HepG2 (cell line): ENCODE results near the gene AGPAT3. TPM values are rescaled to one million over a fixed set of nuclear protein-coding genes. Genes with fewer than 3 reads are reported as not detected.

Experiments used
- ATAC-seq: fragments of 200-7000 bp; cut with Tn5 transposase; 3 replicates; pipeline ENCODE4 v1.9.1; 2020; ENCODE audit warnings: mild to moderate bottlenecking, moderate library complexity
- BruUV-seq: library from RNA; stranded (reverse); fragments of 400-500 nt; replicated peaks from 2 replicates; lab custom pipeline; 2021; lab: Mats Ljungman, UMichigan
- CTCF ChIA-PET: fragments of 300-600 bp; formaldehyde crosslinking; extraction: SDS; loops from one replicate; lab custom pipeline; 2021; ENCODE audit warnings: low total read pairs, inconsistent platforms, low intra/inter-chr PET ratio; lab: Yijun Ruan, JAX
- POLR2A ChIA-PET: fragments of 350-600 bp; sonication (Branson Sonifier 250); formaldehyde crosslinking; loops from one replicate; lab custom pipeline; 2020; ENCODE audit warnings: antibody characterized with exemption, inconsistent platforms; lab: Yijun Ruan, JAX
- DNase-seq: peaks from one replicate; pipeline ENCODE4 v3.0.0-alpha.2; 2015; ENCODE audit warnings: low spot score
- FAIRE-seq: peaks from 3 replicates; lab custom pipeline; 2011; peaks lifted over from hg19 to GRCh38; lab: Jason Lieb, UNC
- H2AFZ ChIP-seq: one replicate; pipeline ENCODE4 v1.6.1; 2011; ENCODE audit warnings: low read length, inconsistent platforms
- H3K27ac ChIP-seq: fragments of 300-600 bp; 3 replicates; pipeline ENCODE4 v1.8.0; 2011; ENCODE audit warnings: mixed run types, mild to moderate bottlenecking, mixed read lengths, low read length, inconsistent platforms; ENCODE audit not compliant: insufficient read depth; ENCODE audit errors: extremely low read length
- H3K27me3 ChIP-seq, 2 experiments: fragments of 200-600 bp in 1 of 2; 2 replicates in 1 of 2; 3 replicates in 1 of 2; pipeline versions ENCODE4 v1.6.0 to v1.8.0; 2011; ENCODE audit warnings: low read length in 2 of 2, mild to moderate bottlenecking in 2 of 2, moderate library complexity in 2 of 2, inconsistent platforms in 1 of 2; ENCODE audit not compliant: insufficient read depth in 2 of 2, control insufficient read depth in 1 of 2
- H3K36me3 ChIP-seq, 2 experiments: fragments of 200-600 bp in 1 of 2; replicated peaks in 1 of 2; 2 replicates in 1 of 2; 3 replicates in 1 of 2; pipeline versions ENCODE4 v1.5.1 to v1.8.0; 2011; ENCODE audit warnings: low read length in 2 of 2, inconsistent platforms in 1 of 2; ENCODE audit not compliant: insufficient read depth in 2 of 2, control insufficient read depth in 1 of 2
- H3K4me1 ChIP-seq: 2 replicates; pipeline ENCODE4 v1.5.1; 2012; ENCODE audit warnings: low read length, inconsistent platforms; ENCODE audit not compliant: insufficient read depth
- H3K4me2 ChIP-seq: 2 replicates; pipeline ENCODE4 v1.6.0; 2011; ENCODE audit warnings: low read depth, low read length, inconsistent platforms
- H3K4me3 ChIP-seq, 3 experiments: fragments of 200-600 bp in 1 of 3; sonication (generic), shearing (Covaris generic) in 1 of 3; replicated peaks in 1 of 3; 2 replicates each; pipeline ENCODE4 v1.5.1; 2011 to 2016; ENCODE audit warnings: low read length in 3 of 3, inconsistent platforms in 2 of 3, low read depth in 2 of 3, mild to moderate bottlenecking in 2 of 3, control low read depth in 1 of 3, mixed read lengths in 1 of 3; ENCODE audit not compliant: insufficient read depth in 1 of 3
- H3K79me2 ChIP-seq: one replicate; pipeline ENCODE4 v1.6.1; 2011; ENCODE audit warnings: low read length, inconsistent platforms; ENCODE audit not compliant: insufficient read depth
- H3K9ac ChIP-seq: 2 replicates; pipeline ENCODE4 v1.6.0; 2011; ENCODE audit warnings: mild to moderate bottlenecking, low read depth, low read length, inconsistent platforms; ENCODE audit not compliant: insufficient read depth
- H3K9me3 ChIP-seq: 2 replicates; pipeline ENCODE4 v1.5.1; 2012; ENCODE audit warnings: mild to moderate bottlenecking, low read length
- H4K20me1 ChIP-seq: 2 replicates; pipeline ENCODE4 v1.6.0; 2011; ENCODE audit warnings: inconsistent platforms, mild to moderate bottlenecking, low read length, moderate library complexity; ENCODE audit not compliant: insufficient read depth
- SNAPC4 ChIP-seq: sonication (generic); formaldehyde crosslinking; IDR thresholded peaks from 2 replicates; pipeline ENCODE4 v1.4.0; 2020; ENCODE audit warnings: mild to moderate bottlenecking, missing genetic modification reagents
- SOX5 ChIP-seq: IDR thresholded peaks from 2 replicates; pipeline ENCODE4 v1.6.1; 2016; ENCODE audit warnings: borderline replicate concordance
- SRSF9 ChIP-seq: fragments of 200-400 bp; formaldehyde crosslinking; IDR thresholded peaks from 2 replicates; pipeline ENCODE4 v1.6.1; 2018; ENCODE audit warnings: borderline replicate concordance, mild to moderate bottlenecking, low read depth, low read length; ENCODE audit not compliant: insufficient read depth, poor library complexity, severe bottlenecking
- YEATS4 ChIP-seq: sonication (generic); formaldehyde crosslinking; IDR thresholded peaks from 2 replicates; pipeline ENCODE4 v1.4.0; 2020; ENCODE audit warnings: missing genetic modification reagents, borderline replicate concordance
- ZFX ChIP-seq: sonication (generic); formaldehyde crosslinking; IDR thresholded peaks from 2 replicates; pipeline ENCODE4 v1.4.0; 2020; ENCODE audit warnings: mild to moderate bottlenecking, low read depth, missing genetic modification reagents, moderate library complexity
- WGBS: methylation state at CpG from one replicate; pipeline ENCODE4 v1.1.6; 2017; ENCODE audit warnings: low lambda C conversion rate; 5-methylcytosine and 5-hydroxymethylcytosine counted together
- in situ Hi-C: cut with HindIII; loops from 2 replicates; pipeline ENCODE4 v1.10.0; 2017; ENCODE audit warnings: low pct_unique_long_range_greater_than_20kb; ENCODE audit not compliant: extremely low pct_ligation_motif_present
- intact Hi-C: fragments of 100-400 bp; cut with micrococcal nuclease; formaldehyde crosslinking; loops from one replicate; pipeline ENCODE4 v1.10.0; 2022; ENCODE audit not compliant: unreplicated experiment
- polyA plus RNA-seq, 8 experiments: library from polyadenylated mRNA; depleted of rRNA in 3 of 8; stranded (reverse) in 7 of 8; unstranded in 1 of 8; fragments of >200 nt; fragmentation: Illumina TruSeq in 4 of 8; extraction: Trizol in 4 of 8; gene quantifications; 2 replicates each; pipeline versions ENCODE4 v1.2.1 to v1.2.3, GENCODE V29; 2011 to 2016; ENCODE audit warnings: low read depth in 4 of 8, missing spikeins in 1 of 8, mixed read lengths in 1 of 8; ENCODE audit not compliant: insufficient read depth in 1 of 8
- total RNA-seq, 5 experiments: library from RNA; depleted of rRNA; stranded (reverse); fragments of >200 nt; fragmentation: Illumina TruSeq; extraction: Trizol; gene quantifications; 2 replicates each; pipeline ENCODE4 v1.2.3, GENCODE V29; 2016; ENCODE audit warnings: low read depth in 1 of 5

Gene AGPAT3
- total and polyA plus RNA-seq, 2 of the 13 experiments (the other 11 are each of a cell fraction or from before 2014, with no cell fraction given): 32.2 to 54.4 TPM

GRCh38 chr21:43866260-43866629, 1.2 kb downstream of the AGPAT3 start:
- peak; percentile 14 for ATAC-seq
- H3K27ac ChIP-seq: peak overlapping the region; percentile 89
- 4% methylated on average over 9 of the region's 16 CpGs for WGBS
- H3K9me3 ChIP-seq: no peaks in the 10 kb centered on the region
- DNase-seq: no peak
- peaks cover 47% of the 10 kb centered on the region for H3K79me2 ChIP-seq
- H3K4me3 ChIP-seq: peak overlapping the region; percentile 72 to 87 (median 79)
- H4K20me1 ChIP-seq: peaks cover 12% of the 10 kb centered on the region
- H3K4me1 ChIP-seq: peaks cover 48% of the 10 kb centered on the region
- H3K27me3 ChIP-seq: peaks cover 3 to 9% of the 10 kb centered on the region in 2 experiments; a peak in 2 of 5 replicates
- no TSS peak for BruUV-seq
- intact Hi-C loops (no loop called here), in situ Hi-C loops (no loop called here)
- ChIA-PET CTCF (no interaction called here), POLR2A (interaction anchor here (1.5 to 1.7 kb wide), 3 partner anchors 8 to 45 kb away, joined by 4 to 11 read pairs (median 9); no protein-coding TSS in a partner anchor)
- H3K36me3 ChIP-seq: peaks cover 1 to 6% of the 10 kb centered on the region in 2 experiments; a peak in 2 of 5 replicates
- FAIRE-seq: no peak
- H3K9ac ChIP-seq: peak overlapping the region; percentile 82
- H2AFZ ChIP-seq: no peak overlapping the region
- TF ChIP-seq SNAPC4 (CRISPR knock-in tag) (0 out of 2 replicates have a peak, but pooled peaks have one; percentile 32), ZFX (CRISPR knock-in tag) (no peak), SRSF9 (no peak), SOX5 (CRISPR knock-in tag) (no peak), YEATS4 (0 out of 2 replicates have a peak, but pooled peaks have one; percentile 1)
- TF ChIP-seq, all 625 proteins: peak for 2
- peak overlapping the region; percentile 95 for H3K4me2 ChIP-seq
